ENCODE data around the gene RPS6KA5.
"Not testable (repeated sequence)": the region's sequence is repeated elsewhere in the genome, so short reads cannot be mapped to it uniquely, and the experiment has no call there.

The RPS6KA5 gene

GRCh38 chr14:90941706-90942105 is 118.7 kb downstream of the RPS6KA5 start:
- no peak for ATAC-seq
- TF ChIP-seq TOX (CRISPR knock-in tag; IDR thresholded peaks at IDR 0.05; ENCODE audit: borderline replicate concordance): no peak
- TF ChIP-seq POU6F1 (CRISPR knock-in tag; IDR thresholded peaks at IDR 0.05; ENCODE audit: borderline replicate concordance, low read depth): no peak
- no peak for TF ChIP-seq CSDC2 (CRISPR knock-in tag; IDR thresholded peaks at IDR 0.05)
- TF ChIP-seq GLIS3 (CRISPR knock-in tag; IDR thresholded peaks at IDR 0.05): no peak
- no peak for TF ChIP-seq ZFP3 (CRISPR knock-in tag; IDR thresholded peaks at IDR 0.05)
- TF ChIP-seq ZFP30 (CRISPR knock-in tag; IDR thresholded peaks at IDR 0.05): no peak
- TF ChIP-seq TSHZ2 (CRISPR knock-in tag; IDR thresholded peaks at IDR 0.05): no peak
- TF ChIP-seq PATZ1 (CRISPR knock-in tag; IDR thresholded peaks at IDR 0.05; ENCODE audit: borderline replicate concordance): no peak
- no peak for TF ChIP-seq BACH2 (CRISPR knock-in tag; IDR thresholded peaks at IDR 0.05; ENCODE audit: borderline replicate concordance)
- TF ChIP-seq ISL1 (CRISPR knock-in tag; IDR thresholded peaks at IDR 0.05): no peak
- TF ChIP-seq ZNF8 (CRISPR knock-in tag; IDR thresholded peaks at IDR 0.05): no peak
- TF ChIP-seq ARNTL (CRISPR knock-in tag; IDR thresholded peaks at IDR 0.05; ENCODE audit: borderline replicate concordance, low read depth): no peak
- TF ChIP-seq ZNF565 (CRISPR knock-in tag; conservative IDR thresholded peaks at IDR 0.05; ENCODE audit: low read depth): no peak
- no peak for TF ChIP-seq CREB5 (CRISPR knock-in tag; IDR thresholded peaks at IDR 0.05; ENCODE audit: low read depth)
- no peak for TF ChIP-seq PPARA (CRISPR knock-in tag; IDR thresholded peaks at IDR 0.05; ENCODE audit: borderline replicate concordance)
- no peak for TF ChIP-seq TCF4 (CRISPR knock-in tag; IDR thresholded peaks at IDR 0.05; ENCODE audit: borderline replicate concordance)
- no peak for TF ChIP-seq ESRRG (CRISPR knock-in tag; IDR thresholded peaks at IDR 0.05)
- no peak for TF ChIP-seq CSRNP3 (CRISPR knock-in tag; IDR thresholded peaks at IDR 0.05)
- TF ChIP-seq OSR1 (CRISPR knock-in tag; IDR thresholded peaks at IDR 0.05): no peak

GRCh38 chr14:90940318-90940962 is 120.0 kb downstream of the RPS6KA5 start:
- TF ChIP-seq ISL1 (CRISPR knock-in tag; IDR thresholded peaks at IDR 0.05) (no peak), SNAI2 (CRISPR knock-in tag; IDR thresholded peaks at IDR 0.05) (no peak), RARB (CRISPR knock-in tag; IDR thresholded peaks at IDR 0.05) (no peak), CREB5 (CRISPR knock-in tag; IDR thresholded peaks at IDR 0.05; ENCODE audit: low read depth) (no peak), PPARA (CRISPR knock-in tag; IDR thresholded peaks at IDR 0.05; ENCODE audit: borderline replicate concordance) (no peak), ZC3H10 (CRISPR knock-in tag; IDR thresholded peaks at IDR 0.05) (no peak), BACH2 (CRISPR knock-in tag; IDR thresholded peaks at IDR 0.05; ENCODE audit: borderline replicate concordance) (no peak), ZNF70 (CRISPR knock-in tag; IDR thresholded peaks at IDR 0.05) (no peak), ZNF565 (CRISPR knock-in tag; conservative IDR thresholded peaks at IDR 0.05; ENCODE audit: low read depth) (no peak)

GRCh38 chr14:90939252-90939795 is 121.1 kb downstream of the RPS6KA5 start:
- ATAC-seq: not testable (repeated sequence)

More at GRCh38 chr14:90940318-90940962, 120.0 kb downstream of the RPS6KA5 start:
- ATAC-seq: no peak
